Stomach (tissue), 9 donors: ENCODE measurements around the gene ZNF414. TPM values are rescaled to one million over a fixed set of nuclear protein-coding genes. Genes with fewer than 3 reads are reported as not detected.

Experiments
- DNase-seq, 2 donors: peaks; one replicate each; pipeline versions ENCODE4 v3.0.0 to v3.0.0-alpha.2; 2013 to 2019
- H3K27ac ChIP-seq, 5 donors: fragments of 200-600 bp in 4 of 5; sonication (generic) in 4 of 5; one replicate each; pipeline ENCODE4 v1.5.1; 2013 to 2019; ENCODE audit warnings: mild to moderate bottlenecking in 1 of 5, moderate library complexity in 1 of 5
- H3K27me3 ChIP-seq, 3 donors: fragments of 200-600 bp; sonication (generic); one replicate each; pipeline ENCODE4 v1.5.1; 2017 to 2019; ENCODE audit warnings: mixed run types in 1 of 3
- H3K36me3 ChIP-seq, 4 donors: fragments of 200-600 bp; sonication (generic); 1 replicate in 3 of 4; 2 replicates in 1 of 4; pipeline ENCODE4 v1.5.1; 2016 to 2019
- H3K4me1 ChIP-seq, 4 donors: fragments of 200-600 bp; sonication (generic); one replicate each; pipeline ENCODE4 v1.5.1; 2016 to 2019
- H3K4me3 ChIP-seq, 4 donors: fragments of 200-600 bp; sonication (generic) in 3 of 4; one replicate each; pipeline ENCODE4 v1.5.1; 2016 to 2019; ENCODE audit warnings: mild to moderate bottlenecking in 1 of 4
- H3K9me3 ChIP-seq, 4 donors: fragments of 200-600 bp; sonication (generic); one replicate each; pipeline ENCODE4 v1.5.1; 2016 to 2019
- CTCF ChIP-seq, 7 experiments: fragments of 450-650 bp in 4 of 7; fragments of 200-600 bp in 3 of 7; sonication (generic) in 3 of 7; IDR thresholded peaks; one replicate each; pipeline ENCODE4 v1.5.1; 2016 to 2019; ENCODE audit warnings: antibody characterized with exemption in 7 of 7, control low read depth in 2 of 7, mild to moderate bottlenecking in 1 of 7
- EP300 ChIP-seq: sonication (generic); formaldehyde crosslinking; IDR thresholded peaks from one replicate; pipeline ENCODE4 v1.6.1; 2017; ENCODE audit warnings: antibody characterized with exemption
- POLR2A ChIP-seq, 4 donors: fragments of 450-650 bp; IDR thresholded peaks; one replicate each; pipeline ENCODE4 v1.6.1; 2016; ENCODE audit warnings: antibody characterized with exemption in 4 of 4, control low read depth in 2 of 4, mild to moderate bottlenecking in 1 of 4, moderate library complexity in 1 of 4
- POLR2AphosphoS5 ChIP-seq, 3 donors: sonication (generic); formaldehyde crosslinking; IDR thresholded peaks; one replicate each; pipeline ENCODE4 v1.6.1; 2016; ENCODE audit warnings: antibody characterized with exemption in 3 of 3
- WGBS, 5 donors: extraction: QIAGEN DNeasy Blood & Tissue Kit in 3 of 5; methylation state at CpG; one replicate each; pipeline versions ENCODE4 v1.1.5 to v1.1.7; 2013 to 2018; 5-methylcytosine and 5-hydroxymethylcytosine counted together
- intact Hi-C: fragments of 100-400 bp; cut with DNase I; formaldehyde crosslinking; loops from one replicate; pipeline ENCODE4 v1.15.1; 2023; ENCODE audit warnings: low total_unique reads
- polyA plus RNA-seq, 3 donors: library from polyadenylated mRNA; stranded (reverse); fragments of 200-250 nt; gene quantifications; one replicate each; pipeline ENCODE4 v1.2.3, GENCODE V29; 2013
- total RNA-seq, 5 donors: library from RNA; depleted of rRNA; stranded (reverse); fragments of >200 nt; gene quantifications; one replicate each; pipeline versions ENCODE4 v1.1.0 to v1.2.3, GENCODE V29; 2014 to 2016
- donor health status: healthy with polysubstance abuse.
- donor health status: Bipolar disorder and iron deficiency.
- donor health status: healthy.

Gene ZNF414
- total and polyA plus RNA-seq, 8 donors, result 1.8 to 32.7 (median 18.3) TPM

- H3K36me3 ChIP-seq, result peaks cover 81 to 100% (median 100%) of the 10 kb centered on the region in 4 donors
- TF ChIP-seq POLR2A (IDR thresholded peaks at IDR 0.05) (no peak), EP300 (no peak), POLR2AphosphoS5 (IDR thresholded peaks at IDR 0.05) (no peak), CTCF (IDR thresholded peaks at IDR 0.05) (no peak)
- intact Hi-C loops, result no loop called here
- no peak overlapping the region for H3K27ac ChIP-seq
- WGBS, 5 donors, result 78 to 83% (median 81%) methylated on average over 13 of the region's 13 CpGs
- no peaks in the 10 kb centered on the region for H3K27me3 ChIP-seq
- H3K4me3 ChIP-seq, result no peak overlapping the region
- no peak for DNase-seq
- peaks cover 0 to 35% (median 25%) of the 10 kb centered on the region in 4 donors for H3K4me1 ChIP-seq
- H3K9me3 ChIP-seq, result no peaks in the 10 kb centered on the region
Observed at GRCh38 chr19:8469613-8470368, 44.2 kb downstream of the ZNF414 start.

GRCh38 chr19:8468761-8469373 lies 45.1 kb downstream of the ZNF414 start:
- intact Hi-C loops, result no loop called here
- no peak for TF ChIP-seq POLR2AphosphoS5 (IDR thresholded peaks at IDR 0.05)
- no peak for TF ChIP-seq CTCF (IDR thresholded peaks at IDR 0.05)
- no peak for TF ChIP-seq POLR2A (IDR thresholded peaks at IDR 0.05)
- TF ChIP-seq EP300, result no peak
- Histone ChIP-seq H3K9me3 (no peaks in the 10 kb centered on the region), H3K27ac (no peak overlapping the region), H3K4me3 (no peak overlapping the region), H3K4me1 (peaks cover 0 to 35% (median 23%) of the 10 kb centered on the region in 4 donors), H3K36me3 (peaks cover 81 to 100% (median 100%) of the 10 kb centered on the region in 4 donors), H3K27me3 (no peaks in the 10 kb centered on the region)
- DNase-seq, result no peak
- 70 to 84% (median 75%) methylated on average over 8 of the region's 8 CpGs for WGBS, 5 donors

- WGBS, 5 donors, result 37 to 50% (median 46%) methylated on average over 3 of the region's 3 CpGs
- Histone ChIP-seq H3K36me3 (peaks cover 79 to 100% (median 100%) of the 10 kb centered on the region in 4 donors), H3K9me3 (no peaks in the 10 kb centered on the region), H3K4me3 (no peak overlapping the region), H3K27me3 (no peaks in the 10 kb centered on the region), H3K4me1 (peaks cover 0 to 40% (median 23%) of the 10 kb centered on the region in 4 donors), H3K27ac (peak overlapping the region in 1 of 5 donors; percentile 20)
- intact Hi-C loops, result no loop called here
- TF ChIP-seq POLR2A (IDR thresholded peaks at IDR 0.05) (no peak), EP300 (no peak), CTCF (IDR thresholded peaks at IDR 0.05) (no peak), POLR2AphosphoS5 (IDR thresholded peaks at IDR 0.05) (no peak)
- DNase-seq, result no peak
Observed at GRCh38 chr19:8468124-8468523, 45.8 kb downstream of the ZNF414 start.

GRCh38 chr19:8466018-8466417 lies 47.9 kb downstream of the ZNF414 start:
- no peaks in the 10 kb centered on the region for H3K9me3 ChIP-seq
- intact Hi-C loops, result no loop called here
- H3K27me3 ChIP-seq, result no peaks in the 10 kb centered on the region
- TF ChIP-seq POLR2A (IDR thresholded peaks at IDR 0.05) (no peak), CTCF (IDR thresholded peaks at IDR 0.05) (no peak), POLR2AphosphoS5 (IDR thresholded peaks at IDR 0.05) (no peak), EP300 (no peak)
- H3K36me3 ChIP-seq, result peaks cover 58 to 93% (median 88%) of the 10 kb centered on the region in 4 donors
- H3K4me1 ChIP-seq, result peaks cover 13 to 56% (median 43%) of the 10 kb centered on the region in 4 donors
- no peak overlapping the region for H3K4me3 ChIP-seq
- 75 to 83% (median 77%) methylated on average over 4 of the region's 4 CpGs for WGBS, 5 donors
- DNase-seq, result no peak
- no peak overlapping the region for H3K27ac ChIP-seq
